HEK293 (cell line): Measurements from ENCODE around the gene KRTAP5-2.

Experiments used
- CTCF ChIA-PET: fragments of 350-600 bp; formaldehyde crosslinking; extraction: SDS; loops from one replicate; lab custom pipeline; 2021; ENCODE audit warnings: antibody characterized with exemption; lab: Yijun Ruan, JAX
- POLR2A ChIA-PET: fragments of 300-600 bp; formaldehyde crosslinking; extraction: SDS; loops from one replicate; lab custom pipeline; 2020; ENCODE audit warnings: antibody characterized with exemption, inconsistent platforms; lab: Yijun Ruan, JAX
- H3K27ac ChIP-seq: fragments of 200-500 bp; sonication (Bioruptor generic); 2 replicates; pipeline ENCODE4 v1.5.1; 2014; ENCODE audit warnings: low read depth, low read length, control low read depth, inconsistent platforms; ENCODE audit errors: extremely low read depth
- H3K36me3 ChIP-seq, 2 experiments: fragments of 200-500 bp in 1 of 2; sonication (Bioruptor generic) in 1 of 2; 1 replicate in 1 of 2; 2 replicates in 1 of 2; pipeline ENCODE4 v1.5.1; 2014 to 2017; ENCODE audit warnings: inconsistent platforms in 2 of 2, low read length in 2 of 2; ENCODE audit not compliant: control insufficient read depth in 2 of 2, insufficient read depth in 1 of 2
- H3K4me1 ChIP-seq: fragments of 200-500 bp; sonication (Bioruptor generic); 2 replicates; pipeline ENCODE4 v1.5.1; 2014; ENCODE audit warnings: mild to moderate bottlenecking, low read length, inconsistent platforms; ENCODE audit not compliant: control insufficient read depth, insufficient read depth
- H3K4me3 ChIP-seq: 2 replicates; pipeline ENCODE4 v1.5.1; 2011; ENCODE audit warnings: low read depth, mild to moderate bottlenecking, control low read depth, low read length, moderate library complexity
- H3K9me3 ChIP-seq: fragments of 200-500 bp; sonication (Bioruptor generic); 2 replicates; pipeline ENCODE4 v1.5.1; 2014; ENCODE audit warnings: low read depth, low read length, inconsistent platforms; ENCODE audit not compliant: control insufficient read depth, insufficient read depth
- EGR2 ChIP-seq: fragments of 450-650 bp; formaldehyde crosslinking; IDR thresholded peaks from 2 replicates; pipeline ENCODE4 v1.5.1; 2016; ENCODE audit warnings: low read depth, missing biosample characterization, missing genetic modification characterization
- GLI2 ChIP-seq: fragments of 450-650 bp; formaldehyde crosslinking; IDR thresholded peaks from 2 replicates; pipeline ENCODE4; 2017; ENCODE audit warnings: missing biosample characterization, missing genetic modification characterization, low read depth, borderline replicate concordance
- GLIS1 ChIP-seq: fragments of 450-650 bp; formaldehyde crosslinking; IDR thresholded peaks from 2 replicates; pipeline ENCODE4 v1.5.1; 2016; ENCODE audit warnings: missing biosample characterization, missing genetic modification characterization
- KLF1 ChIP-seq: fragments of 450-650 bp; formaldehyde crosslinking; IDR thresholded peaks from 2 replicates; pipeline ENCODE4 v1.5.1; 2016; ENCODE audit warnings: missing biosample characterization, missing genetic modification characterization
- REPIN1 ChIP-seq: fragments of 450-650 bp; formaldehyde crosslinking; IDR thresholded peaks from 2 replicates; pipeline ENCODE4 v1.5.1; 2017; ENCODE audit warnings: missing biosample characterization, missing genetic modification characterization, low read depth
- ZBTB8A ChIP-seq: fragments of 450-650 bp; formaldehyde crosslinking; IDR thresholded peaks from 2 replicates; pipeline ENCODE4 v1.5.1; 2016; ENCODE audit warnings: missing biosample characterization, missing genetic modification characterization
- ZFHX2 ChIP-seq: fragments of 450-650 bp; formaldehyde crosslinking; conservative IDR thresholded peaks from 2 replicates; pipeline ENCODE4 v1.5.1; 2016; ENCODE audit warnings: missing biosample characterization, missing genetic modification characterization
- ZIC2 ChIP-seq: fragments of 450-650 bp; formaldehyde crosslinking; IDR thresholded peaks from 2 replicates; pipeline ENCODE4 v1.5.1; 2016; ENCODE audit warnings: missing biosample characterization, missing genetic modification characterization
- ZNF133 ChIP-seq: fragments of 450-650 bp; formaldehyde crosslinking; IDR thresholded peaks from 2 replicates; pipeline ENCODE4 v1.5.1; 2016; ENCODE audit warnings: missing biosample characterization, missing genetic modification characterization
- ZNF140 ChIP-seq: fragments of 450-650 bp; formaldehyde crosslinking; IDR thresholded peaks from 2 replicates; pipeline ENCODE4 v1.5.1; 2016; ENCODE audit warnings: missing biosample characterization, missing genetic modification characterization
- ZNF16 ChIP-seq: fragments of 450-650 bp; formaldehyde crosslinking; IDR thresholded peaks from 2 replicates; pipeline ENCODE4 v1.5.1; 2016; ENCODE audit warnings: low read depth, missing biosample characterization, missing genetic modification characterization
- ZNF184 ChIP-seq: fragments of 450-650 bp; IDR thresholded peaks from 2 replicates; pipeline ENCODE4 v1.5.1; 2018; ENCODE audit warnings: missing biosample characterization, mild to moderate bottlenecking, missing genetic modification characterization
- ZNF23 ChIP-seq: fragments of 450-650 bp; formaldehyde crosslinking; IDR thresholded peaks from 2 replicates; pipeline ENCODE4 v1.5.1; 2016; ENCODE audit warnings: missing biosample characterization, missing genetic modification characterization, borderline replicate concordance
- ZNF423 ChIP-seq: fragments of 450-650 bp; formaldehyde crosslinking; IDR thresholded peaks from 2 replicates; pipeline ENCODE4 v1.5.1; 2016; ENCODE audit warnings: missing biosample characterization, missing genetic modification characterization
- ZNF529 ChIP-seq: fragments of 450-650 bp; formaldehyde crosslinking; IDR thresholded peaks from 2 replicates; pipeline ENCODE4 v1.5.1; 2017; ENCODE audit warnings: missing genetic modification characterization, missing biosample characterization; ENCODE audit not compliant: insufficient replicate concordance
- ZNF600 ChIP-seq: fragments of 450-650 bp; formaldehyde crosslinking; IDR thresholded peaks from 2 replicates; pipeline ENCODE4 v1.5.1; 2016; ENCODE audit warnings: missing biosample characterization, missing genetic modification characterization
- ZNF692 ChIP-seq: fragments of 450-650 bp; formaldehyde crosslinking; IDR thresholded peaks from 2 replicates; pipeline ENCODE4 v1.5.1; 2016; ENCODE audit warnings: missing biosample characterization, missing genetic modification characterization
- ZNF777 ChIP-seq: fragments of 450-650 bp; formaldehyde crosslinking; IDR thresholded peaks from 2 replicates; pipeline ENCODE4 v1.5.1; 2017; ENCODE audit warnings: missing biosample characterization, missing genetic modification characterization, borderline replicate concordance
- ZNF830 ChIP-seq: fragments of 450-650 bp; IDR thresholded peaks from 2 replicates; pipeline ENCODE4 v1.5.0; 2018; ENCODE audit warnings: missing biosample characterization, missing genetic modification characterization, low read depth, mild to moderate bottlenecking, moderate library complexity
- TF ChIP-seq, protein P1 (sequence below): fragments of 450-650 bp; formaldehyde crosslinking; IDR thresholded peaks from 2 replicates; pipeline ENCODE4 v1.5.1; 2016; ENCODE audit warnings: missing biosample characterization, missing genetic modification characterization
- TF ChIP-seq, protein P2 (sequence below): fragments of 450-650 bp; formaldehyde crosslinking; IDR thresholded peaks from 2 replicates; pipeline ENCODE4 v1.5.1; 2016; ENCODE audit warnings: missing biosample characterization, missing genetic modification characterization

The KRTAP5-2 gene

DNA sequence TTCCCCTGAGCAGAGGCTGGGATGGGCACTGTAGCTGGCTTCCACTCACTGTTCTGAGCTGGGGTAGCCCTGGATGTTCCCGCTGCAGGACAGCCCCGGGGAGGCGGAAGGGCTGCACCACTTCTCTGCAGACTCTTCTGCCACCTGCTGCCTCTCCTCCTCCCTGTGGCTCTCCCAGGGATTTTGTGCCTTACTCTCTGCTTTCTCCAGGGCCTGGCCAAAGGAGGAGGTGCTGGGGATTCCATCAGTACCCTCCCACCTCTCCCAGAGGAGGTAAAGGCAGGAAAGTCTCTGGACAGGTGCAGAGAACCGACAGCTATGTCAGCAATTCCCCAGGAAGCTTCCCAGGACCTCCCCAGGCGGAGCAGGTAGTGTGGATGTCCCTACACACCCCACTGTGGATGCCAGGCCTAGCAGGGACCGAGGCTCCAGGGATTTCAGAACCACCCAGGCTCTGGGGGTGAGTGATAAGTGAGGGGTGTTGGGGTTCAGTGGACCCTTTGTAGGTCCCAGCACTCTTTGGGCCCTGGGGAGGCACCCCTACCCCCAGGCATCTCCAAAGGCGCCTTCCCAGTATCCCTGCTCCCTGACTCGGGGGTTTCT lies 37.3 kb downstream of the KRTAP5-2 start:
- H3K4me3 ChIP-seq, result no peak overlapping the region
- no peaks in the 10 kb centered on the region for H3K9me3 ChIP-seq
- CTCF ChIA-PET, result interaction anchor here (0.5 to 2.2 kb wide), 3 partner anchors 14 to 15 kb away, joined by 3 to 10 read pairs (median 3); no protein-coding TSS in a partner anchor
- POLR2A ChIA-PET, result no interaction called here
- no peaks in the 10 kb centered on the region for H3K4me1 ChIP-seq
- H3K27ac ChIP-seq, result no peak overlapping the region
- peaks cover 0 to 66% of the 10 kb centered on the region in 2 experiments; a peak in 1 of 3 replicates for H3K36me3 ChIP-seq
- TF ChIP-seq ZNF23 (no peak), GLIS1 (tag by site-specific recombination) (peak; percentile 66), ZIC2 (tag by site-specific recombination) (peak; percentile 54)

DNA sequence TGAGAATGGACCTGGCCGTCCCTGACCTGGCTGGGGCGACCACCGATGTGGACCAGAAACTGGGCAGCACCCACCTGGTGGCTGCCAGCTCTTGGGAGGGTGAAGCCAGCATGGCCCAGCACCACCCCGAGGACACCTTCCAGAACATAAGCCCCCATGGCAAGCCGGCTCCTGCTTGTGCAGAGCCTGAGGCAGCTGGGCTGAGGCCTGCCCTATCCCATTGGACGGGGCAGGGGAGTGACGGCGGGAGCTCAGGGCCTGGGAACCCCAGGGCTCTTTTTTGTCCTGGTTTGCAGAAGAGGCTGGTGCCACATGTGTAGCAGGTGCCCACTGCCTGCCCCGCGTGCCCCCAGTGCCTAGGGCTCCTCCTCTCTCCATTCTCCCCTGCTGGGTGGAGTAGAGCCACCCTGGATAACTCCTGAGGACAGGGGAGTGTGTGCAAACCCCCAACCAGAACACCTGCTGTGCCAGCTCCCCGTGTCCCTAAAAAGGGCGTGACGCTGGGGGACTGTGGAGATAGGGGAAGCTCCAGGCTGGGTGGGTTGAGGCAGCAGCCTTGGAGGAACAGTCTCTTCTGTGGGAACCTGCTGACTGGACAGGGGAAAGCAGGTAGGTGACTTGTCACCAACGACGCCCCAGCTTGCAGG lies 38.0 kb downstream of the KRTAP5-2 start:
- TF ChIP-seq ZNF184 (no peak), ZBTB8A (tag by site-specific recombination) (peak; percentile 63)

GRCh38 chr11:1559111-1559951 lies 38.8 kb downstream of the KRTAP5-2 start:
- Histone ChIP-seq H3K4me3 (no peak overlapping the region), H3K27ac (no peak overlapping the region), H3K9me3 (no peaks in the 10 kb centered on the region), H3K36me3 (peaks cover 0 to 66% of the 10 kb centered on the region in 2 experiments; a peak in 1 of 3 replicates), H3K4me1 (no peaks in the 10 kb centered on the region)
- POLR2A ChIA-PET, result no interaction called here
- CTCF ChIA-PET, result no interaction called here
- TF ChIP-seq KLF1 (tag by site-specific recombination), result peak; percentile 33; the same call in 1 of the 2 replicates
- TF ChIP-seq ZNF133 (tag by site-specific recombination), result no peak
- TF ChIP-seq GLI2 (tag by site-specific recombination), result no peak
- 0 out of 2 replicates have a peak, but pooled peaks have one; percentile 55 for TF ChIP-seq ZNF692 (tag by site-specific recombination)
- TF ChIP-seq, protein P1, sequence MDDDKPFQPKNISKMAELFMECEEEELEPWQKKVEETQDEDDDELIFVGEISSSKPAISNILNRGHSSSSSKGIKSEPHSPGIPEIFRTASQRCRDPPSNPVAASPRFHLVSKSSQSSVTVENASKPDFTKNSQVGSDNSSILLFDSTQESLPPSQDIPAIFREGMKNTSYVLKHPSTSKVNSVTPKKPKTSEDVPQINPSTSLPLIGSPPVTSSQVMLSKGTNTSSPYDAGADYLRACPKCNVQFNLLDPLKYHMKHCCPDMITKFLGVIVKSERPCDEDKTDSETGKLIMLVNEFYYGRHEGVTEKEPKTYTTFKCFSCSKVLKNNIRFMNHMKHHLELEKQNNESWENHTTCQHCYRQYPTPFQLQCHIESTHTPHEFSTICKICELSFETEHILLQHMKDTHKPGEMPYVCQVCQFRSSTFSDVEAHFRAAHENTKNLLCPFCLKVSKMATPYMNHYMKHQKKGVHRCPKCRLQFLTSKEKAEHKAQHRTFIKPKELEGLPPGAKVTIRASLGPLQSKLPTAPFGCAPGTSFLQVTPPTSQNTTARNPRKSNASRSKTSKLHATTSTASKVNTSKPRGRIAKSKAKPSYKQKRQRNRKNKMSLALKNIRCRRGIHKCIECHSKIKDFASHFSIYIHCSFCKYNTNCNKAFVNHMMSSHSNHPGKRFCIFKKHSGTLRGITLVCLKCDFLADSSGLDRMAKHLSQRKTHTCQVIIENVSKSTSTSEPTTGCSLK (tag by site-specific recombination), result no peak
- TF ChIP-seq ZNF423 (tag by site-specific recombination), result no peak
- no peak for TF ChIP-seq REPIN1 (tag by site-specific recombination)
- TF ChIP-seq EGR2, result 0 out of 2 replicates have a peak, but pooled peaks have one; percentile 20
- TF ChIP-seq ZNF16 (tag by site-specific recombination), result no peak
- no peak for TF ChIP-seq ZNF140 (tag by site-specific recombination)
- TF ChIP-seq ZNF529 (tag by site-specific recombination), result no peak
- peak; percentile 67 for TF ChIP-seq ZFHX2 (tag by site-specific recombination)
- no peak for TF ChIP-seq ZNF777 (tag by site-specific recombination)
- no peak for TF ChIP-seq ZNF830 (tag by site-specific recombination)
- TF ChIP-seq ZNF600 (tag by site-specific recombination), result 0 out of 2 replicates have a peak, but pooled peaks have one; percentile 42
- TF ChIP-seq, protein P2, sequence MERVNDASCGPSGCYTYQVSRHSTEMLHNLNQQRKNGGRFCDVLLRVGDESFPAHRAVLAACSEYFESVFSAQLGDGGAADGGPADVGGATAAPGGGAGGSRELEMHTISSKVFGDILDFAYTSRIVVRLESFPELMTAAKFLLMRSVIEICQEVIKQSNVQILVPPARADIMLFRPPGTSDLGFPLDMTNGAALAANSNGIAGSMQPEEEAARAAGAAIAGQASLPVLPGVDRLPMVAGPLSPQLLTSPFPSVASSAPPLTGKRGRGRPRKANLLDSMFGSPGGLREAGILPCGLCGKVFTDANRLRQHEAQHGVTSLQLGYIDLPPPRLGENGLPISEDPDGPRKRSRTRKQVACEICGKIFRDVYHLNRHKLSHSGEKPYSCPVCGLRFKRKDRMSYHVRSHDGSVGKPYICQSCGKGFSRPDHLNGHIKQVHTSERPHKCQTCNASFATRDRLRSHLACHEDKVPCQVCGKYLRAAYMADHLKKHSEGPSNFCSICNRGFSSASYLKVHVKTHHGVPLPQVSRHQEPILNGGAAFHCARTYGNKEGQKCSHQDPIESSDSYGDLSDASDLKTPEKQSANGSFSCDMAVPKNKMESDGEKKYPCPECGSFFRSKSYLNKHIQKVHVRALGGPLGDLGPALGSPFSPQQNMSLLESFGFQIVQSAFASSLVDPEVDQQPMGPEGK (tag by site-specific recombination), result peak; percentile 33; the same call in 1 of the 2 replicates

More for the DNA sequence above, 38.0 kb downstream of the KRTAP5-2 start:
- Histone ChIP-seq H3K27ac (no peak overlapping the region), H3K36me3 (peaks cover 0 to 66% of the 10 kb centered on the region in 2 experiments; a peak in 1 of 3 replicates), H3K9me3 (no peaks in the 10 kb centered on the region), H3K4me1 (no peaks in the 10 kb centered on the region), H3K4me3 (no peak overlapping the region)
- POLR2A ChIA-PET, result no interaction called here
- CTCF ChIA-PET, result interaction anchor here (0.5 to 2.2 kb wide), 3 partner anchors 13 to 14 kb away, joined by 3 to 10 read pairs (median 3); no protein-coding TSS in a partner anchor
